Measurements from ENCODE around the gene KHDC4. TPM values are rescaled to one million over a fixed set of nuclear protein-coding genes. Genes with fewer than 3 reads are reported as not detected.

The KHDC4 gene
- total and polyA plus RNA-seq, 2 donors (not counting 3 experiments of a cell fraction or from before 2014, with no cell fraction given): 47.9 to 54.1 TPM

DNA sequence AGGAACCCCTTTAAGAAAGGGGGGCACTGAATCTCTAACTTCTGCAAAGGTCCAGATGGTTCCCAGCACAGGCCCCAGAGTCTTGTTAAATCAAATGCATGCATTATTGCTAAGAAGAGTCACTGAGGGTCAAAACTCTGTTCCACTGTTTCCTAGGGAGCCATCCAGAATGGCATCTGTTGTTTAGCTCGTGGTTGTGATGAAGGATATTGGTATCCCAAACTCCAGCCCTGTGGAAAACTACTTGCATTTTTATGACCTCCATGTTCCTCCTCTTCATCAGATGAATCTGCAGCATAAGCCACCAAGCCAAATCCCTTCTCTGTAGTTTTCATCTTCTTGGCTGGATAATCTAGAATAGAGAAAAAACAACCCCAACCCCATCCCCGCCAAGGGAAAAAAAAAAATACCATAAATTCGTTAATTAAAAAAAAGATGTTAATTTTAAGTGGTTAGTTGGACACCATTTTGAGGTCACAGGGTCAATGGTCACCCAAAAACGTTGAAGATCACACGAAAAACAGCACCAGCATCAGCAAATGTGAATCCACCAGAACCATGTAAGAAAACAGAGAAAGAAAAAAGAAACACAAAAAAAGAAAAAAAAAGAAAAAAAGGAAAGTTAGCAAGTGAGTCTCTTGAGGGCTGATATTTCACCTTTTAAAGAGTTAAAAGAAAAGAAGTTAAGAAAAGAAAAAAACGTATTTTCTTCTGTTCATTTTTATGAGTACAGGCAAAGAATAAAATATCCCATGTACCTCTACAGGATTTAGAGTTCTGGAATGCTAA lies 20.1 kb downstream of the KHDC4 start:
- Histone ChIP-seq H3K36me3 (ENCODE audit: control insufficient read depth in 2 of 2, extremely low read depth in 1 of 2, insufficient read depth in 2 of 2, low read length in 2 of 2) (peaks cover 11 to 32% of the 10 kb centered on the region in 2 experiments), H3K79me2 (ENCODE audit: control insufficient read depth, insufficient read depth, low read length) (peaks cover 10% of the 10 kb centered on the region), H2AFZ (ENCODE audit: low read depth, low read length) (no peak overlapping the region), H3K27me3 (ENCODE audit: control insufficient read depth in 2 of 2, insufficient read depth in 2 of 2, low read length in 2 of 2) (no peaks in the 10 kb centered on the region), H3K9me3 (replicated peaks; ENCODE audit: control insufficient read depth, insufficient read depth, low read length) (no peaks in the 10 kb centered on the region), H3K27ac (ENCODE audit: insufficient read depth, low read depth, low read length) (no peak overlapping the region), H4K20me1 (replicated peaks; ENCODE audit: control insufficient read depth, extremely low read depth, insufficient read depth, low read length) (no peaks in the 10 kb centered on the region), H3K4me3 (replicated peaks in 1 of 3; ENCODE audit: insufficient read depth in 1 of 3, low read depth in 1 of 3, low read length in 3 of 3) (no peak overlapping the region), H3K9ac (replicated peaks; ENCODE audit: extremely low read depth, insufficient read depth, low read length) (no peak overlapping the region), H3K4me2 (ENCODE audit: insufficient read depth, low read length) (no peak overlapping the region), H3K4me1 (ENCODE audit: control insufficient read depth, extremely low read depth, insufficient read depth, low read length) (peaks cover 13% of the 10 kb centered on the region), H3K9me1 (replicated peaks; ENCODE audit: control insufficient read depth, extremely low read depth, insufficient read depth, low read length) (no peaks in the 10 kb centered on the region)
- FAIRE-seq (no peak), DNase-seq (ENCODE audit: low read depth, low spot score) (no peak)
- intact Hi-C loops (cut with micrococcal nuclease): no loop called here
- BruUV-seq (replicated peaks): no TSS peak
- ChIA-PET POLR2A (no interaction called here), CTCF (no interaction called here)
- TF ChIP-seq EZH2 (IDR thresholded peaks at IDR 0.05; ENCODE audit: borderline replicate concordance, low read depth, low read length, severe bottlenecking) (no peak), GATA2 (IDR thresholded peaks at IDR 0.05; ENCODE audit: insufficient read depth, insufficient read length, low read depth, low read length) (no peak), FOS (IDR thresholded peaks at IDR 0.05; ENCODE audit: borderline replicate concordance, insufficient read depth, low read length) (no peak)
- TF ChIP-seq, protein P1, sequence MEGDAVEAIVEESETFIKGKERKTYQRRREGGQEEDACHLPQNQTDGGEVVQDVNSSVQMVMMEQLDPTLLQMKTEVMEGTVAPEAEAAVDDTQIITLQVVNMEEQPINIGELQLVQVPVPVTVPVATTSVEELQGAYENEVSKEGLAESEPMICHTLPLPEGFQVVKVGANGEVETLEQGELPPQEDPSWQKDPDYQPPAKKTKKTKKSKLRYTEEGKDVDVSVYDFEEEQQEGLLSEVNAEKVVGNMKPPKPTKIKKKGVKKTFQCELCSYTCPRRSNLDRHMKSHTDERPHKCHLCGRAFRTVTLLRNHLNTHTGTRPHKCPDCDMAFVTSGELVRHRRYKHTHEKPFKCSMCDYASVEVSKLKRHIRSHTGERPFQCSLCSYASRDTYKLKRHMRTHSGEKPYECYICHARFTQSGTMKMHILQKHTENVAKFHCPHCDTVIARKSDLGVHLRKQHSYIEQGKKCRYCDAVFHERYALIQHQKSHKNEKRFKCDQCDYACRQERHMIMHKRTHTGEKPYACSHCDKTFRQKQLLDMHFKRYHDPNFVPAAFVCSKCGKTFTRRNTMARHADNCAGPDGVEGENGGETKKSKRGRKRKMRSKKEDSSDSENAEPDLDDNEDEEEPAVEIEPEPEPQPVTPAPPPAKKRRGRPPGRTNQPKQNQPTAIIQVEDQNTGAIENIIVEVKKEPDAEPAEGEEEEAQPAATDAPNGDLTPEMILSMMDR (IDR thresholded peaks at IDR 0.05; ENCODE audit: extremely low read depth in 1 of 2, insufficient read depth in 1 of 2, low read depth in 1 of 2, low read length in 2 of 2): no peak
- dilution Hi-C loops (cut with MboI; ENCODE audit: extremely low pct_ligation_motif_present, low sequenced_read_pairs): no loop called here

Measured in endothelial cell of umbilical vein (primary cell).